HEK293T (cell line): ENCODE results near the gene JAG1.

Experiments used
- CTCF ChIA-PET: fragments of 350-600 bp; formaldehyde crosslinking; extraction: SDS; loops from one replicate; lab custom pipeline; 2021; ENCODE audit warnings: antibody characterized with exemption, inconsistent platforms; lab: Yijun Ruan, JAX
- POLR2A ChIA-PET: fragments of 350-600 bp; formaldehyde crosslinking; extraction: SDS; loops from one replicate; lab custom pipeline; 2020; ENCODE audit warnings: antibody characterized with exemption, inconsistent platforms; lab: Yijun Ruan, JAX
- DNase-seq: peaks from one replicate; pipeline ENCODE4 v3.0.0; 2012; ENCODE audit warnings: mixed read lengths; ENCODE audit errors: extremely low spot score
- ARNT ChIP-seq: fragments of 450-650 bp; IDR thresholded peaks from 2 replicates; pipeline ENCODE4 v1.6.1; 2017; ENCODE audit warnings: mild to moderate bottlenecking
- BHLHE40 ChIP-seq: fragments of 450-650 bp; IDR thresholded peaks from 2 replicates; pipeline ENCODE4 v1.6.1; 2016; ENCODE audit warnings: mild to moderate bottlenecking, moderate library complexity, borderline replicate concordance
- CTBP1 ChIP-seq: fragments of 450-650 bp; IDR thresholded peaks from 2 replicates; pipeline ENCODE4 v1.6.1; 2016; ENCODE audit warnings: borderline replicate concordance
- ELF4 ChIP-seq: fragments of 450-650 bp; IDR thresholded peaks from 2 replicates; pipeline ENCODE4 v1.6.1; 2017; ENCODE audit warnings: antibody characterized with exemption
- FOXA1 ChIP-seq: fragments of 450-650 bp; IDR thresholded peaks from 2 replicates; pipeline ENCODE4 v1.6.1; 2016; ENCODE audit warnings: mild to moderate bottlenecking
- FOXK2 ChIP-seq: fragments of 450-650 bp; IDR thresholded peaks from 2 replicates; pipeline ENCODE4 v1.6.1; 2016; ENCODE audit warnings: mild to moderate bottlenecking
- FOXM1 ChIP-seq: fragments of 450-650 bp; IDR thresholded peaks from 2 replicates; pipeline ENCODE4 v1.6.1; 2017; ENCODE audit warnings: mild to moderate bottlenecking, borderline replicate concordance
- HDGF ChIP-seq: fragments of 450-650 bp; IDR thresholded peaks from 2 replicates; pipeline ENCODE4 v1.6.1; 2017; ENCODE audit warnings: antibody characterized with exemption, borderline replicate concordance
- L3MBTL2 ChIP-seq: fragments of 450-650 bp; conservative IDR thresholded peaks from 2 replicates; pipeline ENCODE4 v1.6.1; 2016; ENCODE audit warnings: mild to moderate bottlenecking
- LEF1 ChIP-seq: fragments of 450-650 bp; IDR thresholded peaks from 2 replicates; pipeline ENCODE4 v1.6.1; 2017; ENCODE audit warnings: mild to moderate bottlenecking, borderline replicate concordance
- NFRKB ChIP-seq: fragments of 450-650 bp; IDR thresholded peaks from 2 replicates; pipeline ENCODE4 v1.6.1; 2016; ENCODE audit warnings: mild to moderate bottlenecking, moderate library complexity
- SP1 ChIP-seq: fragments of 450-650 bp; IDR thresholded peaks from 2 replicates; pipeline ENCODE4 v1.6.1; 2017
- SUZ12 ChIP-seq: fragments of 450-650 bp; IDR thresholded peaks from 2 replicates; pipeline ENCODE4 v1.6.1; 2016; ENCODE audit warnings: mild to moderate bottlenecking
- TARDBP ChIP-seq: fragments of 450-650 bp; IDR thresholded peaks from 2 replicates; pipeline ENCODE4 v1.6.1; 2016
- ZNF384 ChIP-seq: fragments of 450-650 bp; IDR thresholded peaks from 2 replicates; pipeline ENCODE4 v1.6.1; 2016
- TF ChIP-seq, protein P1 (sequence below): fragments of 450-650 bp; IDR thresholded peaks from 2 replicates; pipeline ENCODE4 v1.6.1; 2016

JAG1 gene

DNA sequence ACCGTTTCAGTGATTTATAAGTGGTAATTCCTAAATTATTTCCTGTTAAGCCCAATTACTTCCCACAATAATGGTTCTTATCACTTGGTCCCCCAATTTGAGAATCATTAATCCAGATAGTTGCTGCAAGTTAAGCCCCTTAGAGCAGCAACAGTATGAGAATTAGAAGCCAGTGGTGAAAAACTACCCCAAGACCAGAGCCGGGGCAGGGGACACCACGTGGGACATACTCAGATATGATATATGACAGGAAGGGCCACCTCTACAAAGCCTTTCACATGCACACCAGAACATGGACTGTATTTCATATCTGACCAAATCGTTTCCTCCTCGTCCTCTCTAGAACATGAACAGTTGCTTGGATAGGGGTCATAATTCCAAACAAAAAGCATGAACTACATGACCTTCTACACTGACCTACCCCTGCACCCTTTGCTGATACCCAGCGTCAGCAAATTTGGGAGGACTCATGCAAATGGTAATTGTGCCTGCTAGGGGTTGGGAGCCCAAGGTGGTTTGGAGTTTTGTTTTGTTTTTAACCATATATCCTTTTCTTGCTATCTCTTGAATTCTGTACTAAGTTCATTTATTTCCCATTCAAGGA is 3.9 kb downstream of the JAG1 start:
- POLR2A ChIA-PET, result no interaction called here

DNA sequence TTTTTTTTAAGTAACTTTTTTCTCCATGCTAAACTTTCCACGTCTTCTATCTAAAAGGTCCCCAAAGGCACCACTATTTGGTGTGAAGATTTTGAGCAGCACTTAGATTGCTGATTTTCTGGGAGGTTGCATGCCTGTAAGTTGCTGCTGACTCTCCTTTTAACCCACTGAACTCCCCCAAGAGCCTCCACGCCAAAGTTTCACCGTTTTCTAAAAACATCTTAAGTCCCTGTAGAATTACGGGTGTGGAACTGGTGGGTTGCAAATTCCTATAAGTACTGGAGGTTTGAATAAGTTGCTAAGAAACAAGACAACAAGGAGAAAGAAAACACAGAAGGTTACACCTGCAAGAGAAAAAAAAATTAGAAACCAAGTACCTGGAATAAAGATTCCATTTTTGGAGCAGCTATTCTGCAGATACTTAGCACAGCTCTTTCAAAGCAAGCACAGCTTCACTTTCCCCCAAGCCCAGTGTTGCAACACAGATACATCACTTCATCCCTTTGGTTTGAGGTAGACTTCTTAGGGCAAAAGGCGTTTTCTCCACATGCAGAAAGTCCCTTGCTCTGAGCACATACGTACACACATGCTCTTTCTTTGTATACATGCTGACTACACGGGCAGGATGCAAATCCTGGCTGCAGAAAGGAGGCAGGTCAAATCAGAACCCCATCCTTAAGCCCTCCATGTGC is 5.0 kb downstream of the JAG1 start:
- TF ChIP-seq SUZ12 (no peak), BHLHE40 (no peak), ELF4 (no peak)
- ChIA-PET CTCF (no interaction called here), POLR2A (interaction anchor here (0.6 kb wide), 1 partner anchor 42 kb away, joined by 3 read pairs; no protein-coding TSS in a partner anchor)
- DNase-seq, result no peak

More for the DNA sequence above, 3.9 kb downstream of the JAG1 start:
- no peak for TF ChIP-seq HDGF
- TF ChIP-seq, protein P1, sequence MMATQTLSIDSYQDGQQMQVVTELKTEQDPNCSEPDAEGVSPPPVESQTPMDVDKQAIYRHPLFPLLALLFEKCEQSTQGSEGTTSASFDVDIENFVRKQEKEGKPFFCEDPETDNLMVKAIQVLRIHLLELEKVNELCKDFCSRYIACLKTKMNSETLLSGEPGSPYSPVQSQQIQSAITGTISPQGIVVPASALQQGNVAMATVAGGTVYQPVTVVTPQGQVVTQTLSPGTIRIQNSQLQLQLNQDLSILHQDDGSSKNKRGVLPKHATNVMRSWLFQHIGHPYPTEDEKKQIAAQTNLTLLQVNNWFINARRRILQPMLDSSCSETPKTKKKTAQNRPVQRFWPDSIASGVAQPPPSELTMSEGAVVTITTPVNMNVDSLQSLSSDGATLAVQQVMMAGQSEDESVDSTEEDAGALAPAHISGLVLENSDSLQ, result no peak
- TF ChIP-seq SP1, result no peak
- TF ChIP-seq FOXA1, result no peak
- TF ChIP-seq LEF1, result no peak
- TF ChIP-seq CTBP1, result no peak
- no peak for TF ChIP-seq BHLHE40
- no peak for TF ChIP-seq SUZ12
- TF ChIP-seq FOXK2, result no peak
- no peak for TF ChIP-seq L3MBTL2
- TF ChIP-seq FOXM1, result no peak
- TF ChIP-seq ELF4, result no peak
- TF ChIP-seq ZNF384, result no peak
- TF ChIP-seq NFRKB, result no peak
- no peak for DNase-seq
- CTCF ChIA-PET, result interaction anchor here (0.6 kb wide), 1 partner anchor 97 kb away, joined by 3 read pairs; no protein-coding TSS in a partner anchor

DNA sequence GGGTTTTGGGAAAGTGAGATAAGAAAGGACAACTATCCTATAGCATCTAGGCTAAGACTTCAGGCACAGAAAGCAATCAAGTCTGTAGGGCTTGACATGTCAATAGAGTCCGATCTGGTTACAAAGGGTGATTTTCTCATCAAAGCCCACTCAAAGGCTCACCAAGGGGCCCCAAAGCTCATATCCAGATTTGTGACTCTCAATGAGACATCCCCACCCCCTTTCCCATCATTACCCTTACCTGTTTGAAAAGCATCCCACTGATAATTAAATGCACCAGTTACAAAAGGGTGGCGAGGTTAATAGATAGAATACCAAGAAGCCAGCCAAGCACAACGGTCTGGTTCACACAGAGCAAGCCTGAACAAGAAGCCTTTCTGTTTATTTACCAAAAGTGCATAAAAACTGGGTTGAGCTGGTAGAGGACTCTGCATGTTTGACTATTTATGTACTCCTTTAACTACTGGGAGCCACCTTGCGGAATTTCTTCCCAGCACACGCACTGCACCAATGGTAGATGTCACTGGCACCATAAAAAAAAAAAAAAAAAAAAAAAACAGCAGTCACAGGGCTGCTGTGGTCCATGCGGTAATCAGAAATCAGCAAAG is 6.1 kb downstream of the JAG1 start:
- CTCF ChIA-PET, result interaction anchor here (0.6 kb wide), 1 partner anchor 206 kb away, joined by 3 read pairs; no protein-coding TSS in a partner anchor
- no peak for DNase-seq
- no peak for TF ChIP-seq ELF4
- TF ChIP-seq ARNT, result no peak
- TF ChIP-seq L3MBTL2, result no peak
- no peak for TF ChIP-seq FOXM1
- no peak for TF ChIP-seq FOXK2
- TF ChIP-seq LEF1, result no peak
- TF ChIP-seq ZNF384, result no peak
- POLR2A ChIA-PET, result no interaction called here

DNA sequence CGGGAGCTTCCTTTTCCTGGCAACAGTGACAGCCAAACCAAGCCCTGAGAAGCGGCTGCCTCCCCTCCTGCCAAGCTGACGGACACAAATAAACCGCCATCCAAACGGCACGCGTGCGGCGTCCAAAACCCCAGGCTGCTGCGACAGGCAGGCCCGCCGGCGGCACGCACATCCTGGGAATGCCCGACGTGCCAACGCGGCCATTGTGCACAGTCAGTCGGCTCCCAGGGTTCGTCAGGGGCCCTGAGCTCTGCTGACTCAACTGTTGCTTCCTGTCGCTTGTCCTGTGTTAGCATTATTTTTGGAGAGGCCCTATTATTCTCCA is 6.8 kb downstream of the JAG1 start:
- TF ChIP-seq FOXM1 (no peak), ARNT (no peak), FOXA1 (no peak), SUZ12 (no peak), NFRKB (no peak), ELF4 (no peak), TARDBP (no peak), L3MBTL2 (no peak), BHLHE40 (no peak), SP1 (no peak), FOXK2 (no peak)
- TF ChIP-seq, protein P1, result no peak
- ChIA-PET POLR2A (no interaction called here), CTCF (no interaction called here)
- no peak for DNase-seq

DNA sequence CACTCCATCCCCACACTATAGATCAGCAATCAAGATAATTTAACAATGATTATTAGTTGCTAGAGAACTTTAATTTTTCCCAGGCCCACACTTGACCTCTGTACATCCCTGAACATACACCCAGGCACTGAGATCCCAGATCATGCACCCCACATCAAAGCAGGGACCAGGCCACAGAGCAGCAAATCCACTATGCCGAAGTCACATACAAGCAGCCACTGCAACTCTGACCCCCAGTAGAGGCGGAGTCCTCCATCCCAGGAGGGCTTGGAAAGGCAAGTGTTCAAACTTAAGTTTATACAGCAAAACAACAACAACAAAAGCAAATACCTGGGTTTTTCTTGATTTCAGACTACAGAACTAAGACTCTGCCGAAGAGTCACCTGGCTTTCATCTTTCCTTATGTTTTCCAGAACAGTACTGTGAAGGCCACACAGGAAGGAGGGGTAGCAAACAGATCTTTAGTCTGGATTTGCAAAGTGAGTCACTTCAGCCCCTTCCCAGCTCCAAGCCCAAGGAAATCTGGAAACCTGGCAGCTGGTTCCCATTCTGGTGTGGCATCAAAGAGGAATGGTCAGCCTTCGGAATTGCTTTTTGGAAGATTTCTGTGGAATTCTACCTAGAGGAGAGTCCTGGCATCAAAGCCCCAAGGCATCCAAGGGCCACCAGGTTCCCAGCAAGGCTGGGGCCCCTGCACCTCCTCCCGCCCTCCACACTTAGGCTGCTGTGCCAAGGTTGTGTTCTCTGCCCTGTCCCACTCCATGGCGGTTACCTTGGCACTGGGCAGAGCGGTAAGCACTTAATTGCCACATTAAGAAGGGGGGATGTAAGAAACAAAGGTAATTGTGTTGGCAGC is 7.3 kb downstream of the JAG1 start:
- ChIA-PET POLR2A (no interaction called here), CTCF (no interaction called here)
- DNase-seq, result no peak

GRCh38 chr20:10665791-10666190 is 8.0 kb downstream of the JAG1 start:
- ChIA-PET CTCF (no interaction called here), POLR2A (no interaction called here)
- TF ChIP-seq L3MBTL2 (no peak), LEF1 (no peak), CTBP1 (no peak)
- no peak for DNase-seq

More for the DNA sequence above, 7.3 kb downstream of the JAG1 start:
- TF ChIP-seq FOXA1, result no peak
- no peak for TF ChIP-seq TARDBP
- no peak for TF ChIP-seq FOXM1
- TF ChIP-seq CTBP1, result no peak
